GM12878 (cell line): ENCODE results near the gene METTL16. TPM values are rescaled to one million over a fixed set of nuclear protein-coding genes. Genes with fewer than 3 reads are reported as not detected.

Source experiments
- ASH2L ChIP-seq: fragments of 300-600, 200-600 bp; sonication (generic); IDR thresholded peaks from 2 replicates; pipeline ENCODE4 v1.6.1; 2017; ENCODE audit warnings: low read depth, mild to moderate bottlenecking, borderline replicate concordance
- ATF7 ChIP-seq: fragments of 450-650 bp; IDR thresholded peaks from 2 replicates; pipeline ENCODE4 v1.6.1; 2016; ENCODE audit warnings: low read depth, mild to moderate bottlenecking
- CREB1 ChIP-seq: IDR thresholded peaks from 2 replicates; pipeline ENCODE4 v1.6.1; 2012; ENCODE audit warnings: low read depth, mild to moderate bottlenecking, inconsistent platforms
- CREM ChIP-seq: IDR thresholded peaks from 2 replicates; pipeline ENCODE4 v1.6.1; 2014; ENCODE audit warnings: antibody characterized with exemption, low read depth
- DPF2 ChIP-seq: fragments of 450-650 bp; IDR thresholded peaks from 2 replicates; pipeline ENCODE4 v1.6.1; 2017; ENCODE audit warnings: mild to moderate bottlenecking
- HDAC6 ChIP-seq: fragments of 200-600 bp; sonication (generic); IDR thresholded peaks from one replicate; pipeline ENCODE4 v1.8.0; 2017; ENCODE audit warnings: antibody characterized with exemption; ENCODE audit not compliant: unreplicated experiment
- IKZF2 ChIP-seq, 2 experiments: fragments of 450-650 bp; IDR thresholded peaks; 2 replicates each; pipeline ENCODE4 v1.6.1; 2017; ENCODE audit warnings: mild to moderate bottlenecking in 2 of 2, moderate library complexity in 2 of 2
- MTA2 ChIP-seq: fragments of 450-650 bp; IDR thresholded peaks from 2 replicates; pipeline ENCODE4 v1.6.1; 2016; ENCODE audit warnings: low read depth, mild to moderate bottlenecking, moderate library complexity
- POLR2AphosphoS5 ChIP-seq: IDR thresholded peaks from 2 replicates; pipeline ENCODE4 v1.6.1; 2011; ENCODE audit warnings: mild to moderate bottlenecking, low read length, inconsistent platforms
- RCOR1 ChIP-seq: conservative IDR thresholded peaks from 2 replicates; pipeline ENCODE4 v1.6.1; 2012; ENCODE audit warnings: low read depth, low read length, improper control_type of control experiment
- SP1 ChIP-seq: IDR thresholded peaks from one replicate; pipeline ENCODE4 v1.6.1; 2011; ENCODE audit warnings: low read depth, low read length
- YY1 ChIP-seq: IDR thresholded peaks from 2 replicates; pipeline ENCODE4 v1.6.1; 2011; ENCODE audit warnings: low read depth, mild to moderate bottlenecking, low read length
- ZNF207 ChIP-seq: fragments of 450-650 bp; IDR thresholded peaks from 2 replicates; pipeline ENCODE4 v1.6.1; 2014; ENCODE audit warnings: antibody characterized with exemption, mild to moderate bottlenecking, borderline replicate concordance
- polyA plus RNA-seq, 11 experiments: library from polyadenylated mRNA; depleted of rRNA in 4 of 11; unstranded in 6 of 11; stranded (reverse) in 5 of 11; fragments of >200 nt; fragmentation: Nextera tagmentation in 4 of 11; fragmentation: Illumina TruSeq in 1 of 11; extraction: Ambion mirVana in 4 of 11; extraction: Trizol in 1 of 11; gene quantifications; 1 replicate in 1 of 11; 2 replicates in 10 of 11; pipeline versions ENCODE4 v1.2.1 to v1.2.3, GENCODE V29; 2011 to 2016; ENCODE audit warnings: inconsistent platforms in 2 of 11, missing spikeins in 2 of 11, low read depth in 1 of 11
- total RNA-seq, 4 experiments: library from RNA; depleted of rRNA in 3 of 4; stranded (reverse); fragments of >200 nt in 3 of 4; fragmentation: Illumina TruSeq in 1 of 4; extraction: Trizol in 1 of 4; gene quantifications; 2 replicates each; pipeline versions ENCODE4 v1.2.1 to v1.2.3, GENCODE V29; 2013 to 2021
- TF ChIP-seq, protein P1 (sequence below): IDR thresholded peaks from 2 replicates; pipeline ENCODE4 v1.6.1; 2012; ENCODE audit warnings: low read depth, low read length, improper control_type of control experiment
- TF ChIP-seq, protein P2 (sequence below): fragments of 450-650 bp; IDR thresholded peaks from 2 replicates; pipeline ENCODE4 v1.6.1; 2017; ENCODE audit warnings: low read depth, mild to moderate bottlenecking, moderate library complexity
- TF ChIP-seq, protein P3 (sequence below): fragments of 150-350 bp; IDR thresholded peaks from 2 replicates; pipeline ENCODE4 v1.6.1; 2014; ENCODE audit warnings: mild to moderate bottlenecking, low read depth, low read length
- TF ChIP-seq, protein P4 (sequence below): IDR thresholded peaks from 2 replicates; pipeline ENCODE4 v1.6.1; 2011; ENCODE audit warnings: low read depth, mild to moderate bottlenecking, low read length, moderate library complexity, borderline replicate concordance; ENCODE audit errors: extremely low read depth
- TF ChIP-seq, protein P5 (sequence below): fragments of 450-650 bp; formaldehyde crosslinking; IDR thresholded peaks from 2 replicates; pipeline ENCODE4 v1.5.0; 2022; ENCODE audit warnings: mild to moderate bottlenecking, missing genetic modification characterization

Gene METTL16
- total and polyA plus RNA-seq, 10 of the 15 experiments (the other 5 are each of a cell fraction or from before 2014, with no cell fraction given) = 15.6 to 34.3 (median 23.7) TPM

DNA sequence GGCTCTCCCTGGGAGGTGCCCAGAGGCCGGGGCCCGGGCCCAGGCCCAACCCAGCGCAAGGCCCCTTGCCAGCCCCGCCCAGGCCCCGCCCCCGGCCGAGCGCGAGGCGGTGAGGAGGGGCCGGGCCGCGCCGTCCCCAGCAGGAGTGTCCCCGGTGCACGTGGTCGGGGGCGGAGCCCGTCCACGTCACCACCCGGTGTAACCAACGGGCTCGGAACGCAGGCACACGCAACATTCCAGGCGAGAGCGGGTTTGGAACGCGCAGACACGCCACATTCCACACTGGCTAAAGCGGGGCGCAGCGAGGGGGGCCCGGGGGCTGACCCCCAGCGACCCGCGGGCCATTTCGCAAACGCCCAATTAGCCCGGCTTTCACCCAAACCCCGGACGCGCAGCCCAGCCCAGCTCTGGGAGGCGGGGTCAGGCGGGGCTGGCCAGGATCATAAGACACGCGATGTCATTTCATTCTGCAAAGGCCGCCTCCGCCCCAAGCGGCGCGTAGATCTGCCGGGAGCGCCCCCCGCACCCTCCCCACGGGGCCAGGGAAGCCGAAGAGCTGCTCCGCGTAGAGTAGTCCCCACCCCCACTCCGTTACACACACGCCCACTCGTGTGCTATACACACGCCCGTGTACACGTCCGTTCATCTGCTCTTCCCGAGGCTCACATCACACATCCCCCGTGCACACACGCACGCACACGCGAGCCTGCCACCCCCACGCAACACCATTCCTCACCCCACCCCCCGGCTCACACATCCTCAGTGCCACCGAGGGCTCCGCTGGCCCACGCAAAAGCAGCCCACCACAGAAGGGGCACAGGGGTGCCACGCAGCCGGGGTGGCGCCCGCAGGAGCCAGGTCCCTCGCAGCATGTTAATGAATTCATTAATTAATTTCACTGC lies 111.9 kb downstream of the METTL16 start (continued):
- TF ChIP-seq, protein P1, sequence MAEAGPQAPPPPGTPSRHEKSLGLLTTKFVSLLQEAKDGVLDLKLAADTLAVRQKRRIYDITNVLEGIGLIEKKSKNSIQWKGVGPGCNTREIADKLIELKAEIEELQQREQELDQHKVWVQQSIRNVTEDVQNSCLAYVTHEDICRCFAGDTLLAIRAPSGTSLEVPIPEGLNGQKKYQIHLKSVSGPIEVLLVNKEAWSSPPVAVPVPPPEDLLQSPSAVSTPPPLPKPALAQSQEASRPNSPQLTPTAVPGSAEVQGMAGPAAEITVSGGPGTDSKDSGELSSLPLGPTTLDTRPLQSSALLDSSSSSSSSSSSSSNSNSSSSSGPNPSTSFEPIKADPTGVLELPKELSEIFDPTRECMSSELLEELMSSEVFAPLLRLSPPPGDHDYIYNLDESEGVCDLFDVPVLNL = no peak
- TF ChIP-seq IKZF2 (IDR thresholded peaks at IDR 0.05) (peak; percentile 33 to 45; a peak in 1 of 4 replicates), ZNF207 (peak; percentile 80), ATF7 (peak; percentile 59; the same call in 1 of the 2 replicates), SP1 (peak; percentile 72), HDAC6 (peak; percentile 17), POLR2AphosphoS5 (peak; percentile 95), CREB1 (peak; percentile 90), RCOR1 (no peak), DPF2 (peak; percentile 25; the same call in 1 of the 2 replicates), YY1 (peak; percentile 7; the same call in 1 of the 2 replicates), MTA2 (peak; percentile 66; the same call in 1 of the 2 replicates), CREM (peak; percentile 54; the same call in 1 of the 2 replicates), ASH2L (no peak)
- TF ChIP-seq, protein P2, sequence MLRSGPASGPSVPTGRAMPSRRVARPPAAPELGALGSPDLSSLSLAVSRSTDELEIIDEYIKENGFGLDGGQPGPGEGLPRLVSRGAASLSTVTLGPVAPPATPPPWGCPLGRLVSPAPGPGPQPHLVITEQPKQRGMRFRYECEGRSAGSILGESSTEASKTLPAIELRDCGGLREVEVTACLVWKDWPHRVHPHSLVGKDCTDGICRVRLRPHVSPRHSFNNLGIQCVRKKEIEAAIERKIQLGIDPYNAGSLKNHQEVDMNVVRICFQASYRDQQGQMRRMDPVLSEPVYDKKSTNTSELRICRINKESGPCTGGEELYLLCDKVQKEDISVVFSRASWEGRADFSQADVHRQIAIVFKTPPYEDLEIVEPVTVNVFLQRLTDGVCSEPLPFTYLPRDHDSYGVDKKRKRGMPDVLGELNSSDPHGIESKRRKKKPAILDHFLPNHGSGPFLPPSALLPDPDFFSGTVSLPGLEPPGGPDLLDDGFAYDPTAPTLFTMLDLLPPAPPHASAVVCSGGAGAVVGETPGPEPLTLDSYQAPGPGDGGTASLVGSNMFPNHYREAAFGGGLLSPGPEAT = peak; percentile 46; the same call in 1 of the 2 replicates
- TF ChIP-seq, protein P3, sequence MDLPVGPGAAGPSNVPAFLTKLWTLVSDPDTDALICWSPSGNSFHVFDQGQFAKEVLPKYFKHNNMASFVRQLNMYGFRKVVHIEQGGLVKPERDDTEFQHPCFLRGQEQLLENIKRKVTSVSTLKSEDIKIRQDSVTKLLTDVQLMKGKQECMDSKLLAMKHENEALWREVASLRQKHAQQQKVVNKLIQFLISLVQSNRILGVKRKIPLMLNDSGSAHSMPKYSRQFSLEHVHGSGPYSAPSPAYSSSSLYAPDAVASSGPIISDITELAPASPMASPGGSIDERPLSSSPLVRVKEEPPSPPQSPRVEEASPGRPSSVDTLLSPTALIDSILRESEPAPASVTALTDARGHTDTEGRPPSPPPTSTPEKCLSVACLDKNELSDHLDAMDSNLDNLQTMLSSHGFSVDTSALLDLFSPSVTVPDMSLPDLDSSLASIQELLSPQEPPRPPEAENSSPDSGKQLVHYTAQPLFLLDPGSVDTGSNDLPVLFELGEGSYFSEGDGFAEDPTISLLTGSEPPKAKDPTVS = no peak
- TF ChIP-seq, protein P4, sequence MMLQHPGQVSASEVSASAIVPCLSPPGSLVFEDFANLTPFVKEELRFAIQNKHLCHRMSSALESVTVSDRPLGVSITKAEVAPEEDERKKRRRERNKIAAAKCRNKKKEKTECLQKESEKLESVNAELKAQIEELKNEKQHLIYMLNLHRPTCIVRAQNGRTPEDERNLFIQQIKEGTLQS = no peak
- TF ChIP-seq, protein P5, sequence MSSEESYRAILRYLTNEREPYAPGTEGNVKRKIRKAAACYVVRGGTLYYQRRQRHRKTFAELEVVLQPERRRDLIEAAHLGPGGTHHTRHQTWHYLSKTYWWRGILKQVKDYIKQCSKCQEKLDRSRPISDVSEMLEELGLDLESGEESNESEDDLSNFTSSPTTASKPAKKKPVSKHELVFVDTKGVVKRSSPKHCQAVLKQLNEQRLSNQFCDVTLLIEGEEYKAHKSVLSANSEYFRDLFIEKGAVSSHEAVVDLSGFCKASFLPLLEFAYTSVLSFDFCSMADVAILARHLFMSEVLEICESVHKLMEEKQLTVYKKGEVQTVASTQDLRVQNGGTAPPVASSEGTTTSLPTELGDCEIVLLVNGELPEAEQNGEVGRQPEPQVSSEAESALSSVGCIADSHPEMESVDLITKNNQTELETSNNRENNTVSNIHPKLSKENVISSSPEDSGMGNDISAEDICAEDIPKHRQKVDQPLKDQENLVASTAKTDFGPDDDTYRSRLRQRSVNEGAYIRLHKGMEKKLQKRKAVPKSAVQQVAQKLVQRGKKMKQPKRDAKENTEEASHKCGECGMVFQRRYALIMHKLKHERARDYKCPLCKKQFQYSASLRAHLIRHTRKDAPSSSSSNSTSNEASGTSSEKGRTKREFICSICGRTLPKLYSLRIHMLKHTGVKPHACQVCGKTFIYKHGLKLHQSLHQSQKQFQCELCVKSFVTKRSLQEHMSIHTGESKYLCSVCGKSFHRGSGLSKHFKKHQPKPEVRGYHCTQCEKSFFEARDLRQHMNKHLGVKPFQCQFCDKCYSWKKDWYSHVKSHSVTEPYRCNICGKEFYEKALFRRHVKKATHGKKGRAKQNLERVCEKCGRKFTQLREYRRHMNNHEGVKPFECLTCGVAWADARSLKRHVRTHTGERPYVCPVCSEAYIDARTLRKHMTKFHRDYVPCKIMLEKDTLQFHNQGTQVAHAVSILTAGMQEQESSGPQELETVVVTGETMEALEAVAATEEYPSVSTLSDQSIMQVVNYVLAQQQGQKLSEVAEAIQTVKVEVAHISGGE = no peak
